ENCODE results near the gene ARHGAP40. TPM values are rescaled to one million over a fixed set of nuclear protein-coding genes. Genes with fewer than 3 reads are reported as not detected.
A peak's percentile ranks its signal among the peaks of the same experiment; 100 is the strongest.

The ARHGAP40 gene
- total and polyA plus RNA-seq, 2 experiments from 2014 or later = not detected

DNA sequence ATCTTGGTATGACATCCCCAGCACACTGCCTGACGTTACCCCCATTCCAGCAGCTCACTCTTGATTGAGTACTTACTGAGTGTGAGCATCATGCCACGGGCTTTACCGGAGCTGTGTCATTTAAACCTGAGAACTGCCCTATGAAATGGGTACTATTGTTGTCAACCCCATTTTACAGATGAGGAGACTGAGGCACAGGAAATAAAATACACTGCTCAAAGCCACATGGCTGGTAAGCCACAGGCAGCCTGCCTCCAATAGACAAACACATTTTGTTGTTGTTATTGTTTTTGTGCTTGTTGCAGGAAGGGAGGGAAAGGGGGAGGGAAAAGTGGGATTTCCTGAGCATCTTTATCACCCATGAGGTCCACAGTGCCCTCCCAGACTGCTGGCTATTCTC is 69.2 kb downstream of the ARHGAP40 start:
- Histone ChIP-seq H3K9me3 (ENCODE audit: low read depth) (no peaks in the 10 kb centered on the region), H3K27me3 (peaks cover 2% of the 10 kb centered on the region), H3K27ac (no peak overlapping the region), H3K4me3 (no peak overlapping the region), H3K4me1 (ENCODE audit: low read depth) (peaks cover 13% of the 10 kb centered on the region), H3K36me3 (no peaks in the 10 kb centered on the region)
- no peak for TF ChIP-seq CTCF (IDR thresholded peaks at IDR 0.05; ENCODE audit: low read depth, low read length)
- DNase-seq (ENCODE audit: low read depth in 1 of 2, low spot score in 1 of 2) = no peak

DNA sequence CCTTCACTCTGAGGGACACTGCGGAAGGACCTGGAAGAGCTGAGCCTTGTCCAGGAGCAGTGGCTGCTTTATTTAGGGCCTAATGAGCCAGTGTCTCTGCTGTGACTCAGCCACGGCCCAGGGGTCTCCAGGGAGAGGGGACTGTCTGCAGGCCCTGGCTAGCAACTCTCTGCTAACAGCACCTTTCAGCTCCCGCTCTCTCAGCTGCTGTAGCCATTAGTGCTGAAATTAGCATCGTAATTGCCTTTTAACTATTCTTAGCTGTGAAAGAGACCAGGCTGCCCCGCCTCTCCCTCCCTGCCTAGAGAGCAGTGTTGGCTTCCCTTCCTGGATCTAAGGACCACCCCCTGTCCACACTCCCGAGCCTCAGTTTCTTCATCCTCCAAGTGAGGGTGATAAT is 69.6 kb downstream of the ARHGAP40 start:
- peaks cover 6% of the 10 kb centered on the region for H3K27me3 ChIP-seq
- H3K4me1 ChIP-seq (ENCODE audit: low read depth) = peaks cover 9% of the 10 kb centered on the region
- no peak for TF ChIP-seq CTCF (IDR thresholded peaks at IDR 0.05; ENCODE audit: low read depth, low read length)
- DNase-seq (ENCODE audit: low read depth in 1 of 2, low spot score in 1 of 2) = peak in 1 of 2 donors; percentile 54
- no peaks in the 10 kb centered on the region for H3K9me3 ChIP-seq (ENCODE audit: low read depth)
- H3K27ac ChIP-seq = no peak overlapping the region
- no peaks in the 10 kb centered on the region for H3K36me3 ChIP-seq
- H3K4me3 ChIP-seq = no peak overlapping the region

- DNase-seq (ENCODE audit: low read depth in 1 of 2, low spot score in 1 of 2) = no peak
Measured at GRCh38 chr20:38671701-38672292, 70.2 kb downstream of the ARHGAP40 start.

GRCh38 chr20:38672504-38672903 is 70.9 kb downstream of the ARHGAP40 start:
- H3K27ac ChIP-seq = no peak overlapping the region
- peaks cover 15% of the 10 kb centered on the region for H3K27me3 ChIP-seq
- no peak overlapping the region for H3K4me3 ChIP-seq
- peaks cover 4% of the 10 kb centered on the region for H3K4me1 ChIP-seq (ENCODE audit: low read depth)
- H3K9me3 ChIP-seq (ENCODE audit: low read depth) = no peaks in the 10 kb centered on the region
- no peak for DNase-seq (ENCODE audit: low read depth in 1 of 2, low spot score in 1 of 2)
- H3K36me3 ChIP-seq = no peaks in the 10 kb centered on the region
- no peak for TF ChIP-seq CTCF (IDR thresholded peaks at IDR 0.05; ENCODE audit: low read depth, low read length)

More at GRCh38 chr20:38671701-38672292, 70.2 kb downstream of the ARHGAP40 start:
- Histone ChIP-seq H3K9me3 (ENCODE audit: low read depth) (no peaks in the 10 kb centered on the region), H3K27ac (no peak overlapping the region), H3K4me1 (ENCODE audit: low read depth) (peaks cover 4% of the 10 kb centered on the region), H3K36me3 (no peaks in the 10 kb centered on the region), H3K27me3 (peaks cover 12% of the 10 kb centered on the region), H3K4me3 (no peak overlapping the region)
- TF ChIP-seq CTCF (IDR thresholded peaks at IDR 0.05; ENCODE audit: low read depth, low read length) = no peak

- no peak for TF ChIP-seq CTCF (IDR thresholded peaks at IDR 0.05; ENCODE audit: low read depth, low read length)
- peaks cover 4% of the 10 kb centered on the region for H3K4me1 ChIP-seq (ENCODE audit: low read depth)
- H3K27ac ChIP-seq = no peak overlapping the region
- DNase-seq (ENCODE audit: low read depth in 1 of 2, low spot score in 1 of 2) = no peak
- H3K9me3 ChIP-seq (ENCODE audit: low read depth) = no peaks in the 10 kb centered on the region
- peaks cover 21% of the 10 kb centered on the region for H3K27me3 ChIP-seq
- peak overlapping the region; percentile 63 for H3K4me3 ChIP-seq
- H3K36me3 ChIP-seq = no peaks in the 10 kb centered on the region
Measured at GRCh38 chr20:38673261-38673660, 71.7 kb downstream of the ARHGAP40 start.
